Ovary (tissue), 9 donors: ENCODE results near the gene CTNND2. TPM values are rescaled to one million over a fixed set of nuclear protein-coding genes. Genes with fewer than 3 reads are reported as not detected.

ENCODE experiments used
- DNase-seq, 5 donors: peaks; one replicate each; pipeline ENCODE4 v3.0.0-alpha.2; 2019 to 2020
- H3K27ac ChIP-seq, 2 donors: fragments of 200-600 bp; one replicate each; pipeline versions ENCODE4 v1.5.1 to v1.8.0; 2019 to 2022
- H3K27me3 ChIP-seq: fragments of 200-600 bp; one replicate; pipeline ENCODE4 v1.8.0; 2022
- H3K36me3 ChIP-seq: fragments of 200-600 bp; sonication (generic); one replicate; pipeline ENCODE4 v1.5.1; 2019
- H3K4me1 ChIP-seq: one replicate; pipeline ENCODE4 v1.8.1; 2013; ENCODE audit warnings: mild to moderate bottlenecking, moderate library complexity; ENCODE audit not compliant: insufficient read depth
- H3K4me3 ChIP-seq: fragments of 200-600 bp; sonication (generic); one replicate; pipeline ENCODE4 v1.5.1; 2017
- H3K9me3 ChIP-seq, 2 donors: fragments of 200-600 bp in 1 of 2; sonication (generic) in 1 of 2; one replicate each; pipeline versions ENCODE4 v1.5.1 to v1.8.1; 2013 to 2019; ENCODE audit warnings: mild to moderate bottlenecking in 1 of 2, moderate library complexity in 1 of 2
- EP300 ChIP-seq: sonication (generic); formaldehyde crosslinking; IDR thresholded peaks from one replicate; pipeline ENCODE4 v1.6.1; 2017; ENCODE audit warnings: antibody characterized with exemption
- POLR2A ChIP-seq: fragments of 450-650 bp; IDR thresholded peaks from one replicate; pipeline ENCODE4 v1.6.1; 2017; ENCODE audit warnings: antibody characterized with exemption, mild to moderate bottlenecking, moderate library complexity
- WGBS, 3 donors: extraction: QIAGEN DNeasy Blood & Tissue Kit in 1 of 3; methylation state at CpG; one replicate each; pipeline versions ENCODE4 v1.1.5 to v1.1.7; 2013 to 2017; 5-methylcytosine and 5-hydroxymethylcytosine counted together
- intact Hi-C, 4 donors: fragments of 100-400 bp; cut with DNase I; formaldehyde crosslinking; loops; one replicate each; pipeline versions ENCODE4 v1.11.0 to v1.15.1; 2022 to 2023
- polyA plus RNA-seq, 2 donors: library from polyadenylated mRNA; stranded (reverse); fragments of 200-250 nt in 1 of 2; fragments of 350-450 nt in 1 of 2; fragmentation: Illumina TruSeq in 1 of 2; extraction: RNeasy Lipid Tissue Mini Kit (QIAGEN cat#74804) in 1 of 2; gene quantifications; one replicate each; pipeline ENCODE4 v1.2.3, GENCODE V29; 2013 to 2014
- total RNA-seq, 7 donors: library from RNA; depleted of rRNA in 2 of 7; stranded (reverse); fragments of >200 nt in 2 of 7; fragmentation: NEBNext Ultra II Directional in 3 of 7; extraction: Animal tissue kit (Norgen Biotek cat#: 25700) in 3 of 7; gene quantifications; one replicate each; pipeline versions ENCODE4 v1.1.0 to v1.2.4, GENCODE V29; 2016 to 2023
- TF ChIP-seq, protein P1 (sequence below), 3 donors: fragments of 450-650 bp in 2 of 3; fragments of 200-600 bp in 1 of 3; IDR thresholded peaks; one replicate each; pipeline versions ENCODE4 v1.5.1 to v1.8.0; 2016 to 2022; ENCODE audit warnings: antibody characterized with exemption in 3 of 3, mild to moderate bottlenecking in 1 of 3
- donor health status: DM: no; HTN: no; CAD: no; lungs with moderate emphysema.
- donor health status: DM: no; HTN: no; CAD: no.
- donor health status: Bipolar disorder and iron deficiency.
- donor health status: DM: yes; HTN: yes; CAD: no.
- donor health status: DM: no; HTN: no; CAD: no.
- donor health status: DM: yes; HTN: yes; CAD: no.

Gene CTNND2
- total and polyA plus RNA-seq, 9 donors: 0.52 to 13.2 (median 2.3) TPM

DNA sequence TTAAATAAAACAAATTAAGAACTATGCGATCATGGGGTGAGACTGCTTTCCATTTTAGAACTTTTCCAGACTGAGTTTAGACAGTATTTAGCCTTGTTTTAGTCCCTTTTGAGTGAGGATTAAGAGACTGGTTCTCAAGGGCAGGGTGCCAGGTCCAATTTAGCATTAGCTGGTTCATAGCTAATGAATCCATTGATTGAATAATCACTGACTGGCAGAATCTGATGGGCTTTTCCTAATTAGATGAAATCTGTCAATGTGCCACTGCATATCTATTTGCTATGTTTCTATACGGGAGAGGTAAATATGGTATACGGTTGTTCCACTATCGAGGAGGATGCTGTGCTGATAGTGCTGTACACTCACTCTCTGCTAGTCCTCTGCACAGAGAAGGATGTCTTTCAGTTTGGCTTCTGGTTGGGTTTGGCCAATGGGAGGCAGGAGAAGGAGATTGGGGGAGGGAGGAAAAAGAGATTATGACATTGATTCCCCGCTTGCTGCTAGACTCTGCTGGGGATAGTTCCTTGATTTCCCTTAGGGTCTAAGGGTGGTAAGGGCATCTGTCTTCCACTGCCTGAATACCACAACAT is 496.6 kb downstream of the CTNND2 start:
- H3K9me3 ChIP-seq: no peaks in the 10 kb centered on the region
- intact Hi-C loops: no loop called here
- H3K4me3 ChIP-seq: no peak overlapping the region
- H3K27ac ChIP-seq: no peak overlapping the region
- WGBS, 3 donors: 78 to 82% (median 80%) methylated on average over 5 of the region's 5 CpGs
- H3K36me3 ChIP-seq: no peaks in the 10 kb centered on the region
- no peaks in the 10 kb centered on the region for H3K4me1 ChIP-seq
- DNase-seq: no peak
- TF ChIP-seq, protein P1, sequence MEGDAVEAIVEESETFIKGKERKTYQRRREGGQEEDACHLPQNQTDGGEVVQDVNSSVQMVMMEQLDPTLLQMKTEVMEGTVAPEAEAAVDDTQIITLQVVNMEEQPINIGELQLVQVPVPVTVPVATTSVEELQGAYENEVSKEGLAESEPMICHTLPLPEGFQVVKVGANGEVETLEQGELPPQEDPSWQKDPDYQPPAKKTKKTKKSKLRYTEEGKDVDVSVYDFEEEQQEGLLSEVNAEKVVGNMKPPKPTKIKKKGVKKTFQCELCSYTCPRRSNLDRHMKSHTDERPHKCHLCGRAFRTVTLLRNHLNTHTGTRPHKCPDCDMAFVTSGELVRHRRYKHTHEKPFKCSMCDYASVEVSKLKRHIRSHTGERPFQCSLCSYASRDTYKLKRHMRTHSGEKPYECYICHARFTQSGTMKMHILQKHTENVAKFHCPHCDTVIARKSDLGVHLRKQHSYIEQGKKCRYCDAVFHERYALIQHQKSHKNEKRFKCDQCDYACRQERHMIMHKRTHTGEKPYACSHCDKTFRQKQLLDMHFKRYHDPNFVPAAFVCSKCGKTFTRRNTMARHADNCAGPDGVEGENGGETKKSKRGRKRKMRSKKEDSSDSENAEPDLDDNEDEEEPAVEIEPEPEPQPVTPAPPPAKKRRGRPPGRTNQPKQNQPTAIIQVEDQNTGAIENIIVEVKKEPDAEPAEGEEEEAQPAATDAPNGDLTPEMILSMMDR (IDR thresholded peaks at IDR 0.05): no peak
- no peak for TF ChIP-seq POLR2A
- TF ChIP-seq EP300: no peak
- peaks cover 3% of the 10 kb centered on the region for H3K27me3 ChIP-seq

DNA sequence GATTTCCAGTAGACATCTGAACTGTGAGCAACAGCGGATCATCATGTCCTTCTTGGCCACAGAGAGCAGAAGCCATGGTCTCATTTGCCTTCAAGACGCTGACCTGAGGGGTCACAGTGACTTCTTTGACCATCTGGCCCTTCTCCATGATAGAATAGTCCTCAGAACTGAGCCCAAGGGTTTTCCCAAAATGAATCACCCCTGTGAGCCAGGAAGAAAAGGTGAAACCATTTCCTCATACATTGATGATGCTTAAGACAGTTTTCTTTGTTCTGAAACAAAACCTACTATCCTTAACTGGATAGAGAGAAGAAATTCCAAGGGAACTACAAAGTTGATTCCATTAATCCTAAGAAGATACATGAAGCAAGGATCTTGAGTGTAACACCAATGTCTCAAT is 503.9 kb downstream of the CTNND2 start:
- no peaks in the 10 kb centered on the region for H3K27me3 ChIP-seq
- WGBS, 3 donors: 78 to 85% (median 83%) methylated on average over 2 of the region's 2 CpGs
- DNase-seq: no peak
- H3K36me3 ChIP-seq: no peaks in the 10 kb centered on the region
- intact Hi-C loops: no loop called here
- H3K9me3 ChIP-seq: no peaks in the 10 kb centered on the region
- H3K4me1 ChIP-seq: no peaks in the 10 kb centered on the region
- TF ChIP-seq EP300 (no peak), POLR2A (no peak)
- TF ChIP-seq, protein P1 (IDR thresholded peaks at IDR 0.05): no peak
- H3K27ac ChIP-seq: no peak overlapping the region
- no peak overlapping the region for H3K4me3 ChIP-seq

DNA sequence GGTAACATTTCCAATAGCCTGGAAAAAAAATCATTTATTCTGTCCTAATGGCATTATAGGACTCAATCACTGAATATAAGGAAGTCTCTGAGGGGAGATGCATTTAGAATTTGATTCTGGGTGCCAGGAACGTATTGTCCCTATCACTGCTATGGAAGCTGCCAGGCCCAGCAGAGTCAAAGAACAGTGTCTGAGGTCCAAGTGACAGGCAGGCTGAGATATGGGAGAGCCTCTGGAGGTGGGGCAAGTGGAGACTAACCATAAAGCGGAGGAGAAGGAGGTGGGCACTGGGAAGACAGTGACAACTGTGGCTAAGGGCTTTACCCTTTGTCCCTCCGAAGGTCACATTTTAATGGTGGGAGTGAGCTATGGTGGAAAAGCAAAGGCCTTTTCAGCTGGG is 505.5 kb downstream of the CTNND2 start:
- no peaks in the 10 kb centered on the region for H3K36me3 ChIP-seq
- no peak overlapping the region for H3K27ac ChIP-seq
- no peak for DNase-seq
- no peak overlapping the region for H3K4me3 ChIP-seq
- WGBS, 3 donors: 81 to 84% (median 82%) methylated on average over 3 of the region's 3 CpGs
- TF ChIP-seq POLR2A (no peak), EP300 (no peak)
- TF ChIP-seq, protein P1 (IDR thresholded peaks at IDR 0.05): no peak
- no peaks in the 10 kb centered on the region for H3K27me3 ChIP-seq
- no peaks in the 10 kb centered on the region for H3K9me3 ChIP-seq
- intact Hi-C loops: no loop called here
- H3K4me1 ChIP-seq: no peaks in the 10 kb centered on the region

DNA sequence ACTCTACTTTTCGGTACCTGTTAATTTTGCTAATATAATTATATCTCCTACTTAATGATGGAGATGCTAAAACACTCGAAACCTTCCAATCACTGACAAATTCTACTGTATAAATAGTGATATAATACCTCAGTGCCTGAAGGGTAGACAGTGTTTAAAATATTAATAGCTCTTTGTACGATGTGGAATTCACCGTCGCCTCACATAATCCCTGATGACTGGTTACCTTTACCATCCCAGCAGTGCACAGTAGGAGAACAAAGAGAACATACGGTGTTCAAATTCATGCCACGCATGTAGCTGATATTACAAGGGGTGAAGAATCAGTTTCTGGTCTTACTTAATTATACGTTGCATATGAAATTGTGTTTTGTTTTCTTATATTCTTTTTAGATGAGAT is 506.7 kb downstream of the CTNND2 start:
- Histone ChIP-seq H3K9me3 (no peaks in the 10 kb centered on the region), H3K27ac (no peak overlapping the region), H3K27me3 (no peaks in the 10 kb centered on the region), H3K36me3 (no peaks in the 10 kb centered on the region), H3K4me3 (no peak overlapping the region), H3K4me1 (no peaks in the 10 kb centered on the region)
- TF ChIP-seq, protein P1 (IDR thresholded peaks at IDR 0.05): no peak
- TF ChIP-seq POLR2A (no peak), EP300 (no peak)
- 92 to 93% (median 92%) methylated on average over 8 of the region's 8 CpGs for whole genome bisulfite sequencing, 3 donors
- intact Hi-C loops: no loop called here
- no peak for DNase-seq
